Suprapubic skin (tissue), 4 donors: Measurements from ENCODE around the gene ADGRB3. TPM values are rescaled to one million over a fixed set of nuclear protein-coding genes. Genes with fewer than 3 reads are reported as not detected.

ENCODE experiments used
- DNase-seq, 2 donors: peaks; one replicate each; pipeline ENCODE4 v3.0.0-alpha.2; 2019; ENCODE audit warnings: low spot score in 2 of 2
- H3K27ac ChIP-seq: fragments of 200-600 bp; sonication (generic); one replicate; pipeline ENCODE4 v1.5.1; 2019
- H3K27me3 ChIP-seq: fragments of 200-600 bp; sonication (generic); one replicate; pipeline ENCODE4 v1.5.1; 2019
- H3K36me3 ChIP-seq: fragments of 200-600 bp; sonication (generic); one replicate; pipeline ENCODE4 v1.5.1; 2019
- H3K4me1 ChIP-seq: fragments of 200-600 bp; sonication (generic); one replicate; pipeline ENCODE4 v1.5.1; 2019
- H3K4me3 ChIP-seq: fragments of 200-600 bp; sonication (generic); one replicate; pipeline ENCODE4 v1.5.1; 2019; ENCODE audit warnings: mild to moderate bottlenecking
- H3K9me3 ChIP-seq: fragments of 200-600 bp; sonication (generic); one replicate; pipeline ENCODE4 v1.5.1; 2019
- CTCF ChIP-seq, 2 donors: fragments of 200-600 bp in 1 of 2; fragments of 450-650 bp in 1 of 2; sonication (generic) in 1 of 2; IDR thresholded peaks; one replicate each; pipeline ENCODE4 v1.5.1; 2016 to 2019; ENCODE audit warnings: antibody characterized with exemption in 2 of 2, mild to moderate bottlenecking in 1 of 2, moderate library complexity in 1 of 2
- EP300 ChIP-seq: sonication (generic); formaldehyde crosslinking; IDR thresholded peaks from one replicate; pipeline ENCODE4 v1.6.1; 2017; ENCODE audit warnings: antibody characterized with exemption
- POLR2A ChIP-seq, 2 donors: fragments of 450-650 bp; IDR thresholded peaks; one replicate each; pipeline ENCODE4 v1.6.1; 2017; ENCODE audit warnings: antibody characterized with exemption in 2 of 2, mild to moderate bottlenecking in 2 of 2, moderate library complexity in 2 of 2
- POLR2AphosphoS5 ChIP-seq, 3 donors: sonication (generic); formaldehyde crosslinking; IDR thresholded peaks; one replicate each; pipeline ENCODE4 v1.6.1; 2017; ENCODE audit warnings: antibody characterized with exemption in 3 of 3
- WGBS: methylation state at CpG from one replicate; pipeline ENCODE4 v1.1.5; 2018; 5-methylcytosine and 5-hydroxymethylcytosine counted together
- total RNA-seq, 4 donors: library from RNA; depleted of rRNA; stranded (reverse); fragments of >200 nt; gene quantifications; one replicate each; pipeline ENCODE4 v1.1.0, GENCODE V29; 2016

ADGRB3 gene
- total RNA-seq, 4 donors from 2014 or later, result 0.42 to 2.2 (median 1.3) TPM

- Histone ChIP-seq H3K36me3 (no peaks in the 10 kb centered on the region), H3K4me3 (no peak overlapping the region), H3K4me1 (no peaks in the 10 kb centered on the region), H3K27ac (no peak overlapping the region), H3K27me3 (no peaks in the 10 kb centered on the region), H3K9me3 (no peaks in the 10 kb centered on the region)
- TF ChIP-seq CTCF (IDR thresholded peaks at IDR 0.05) (no peak), EP300 (no peak), POLR2A (IDR thresholded peaks at IDR 0.05) (no peak), POLR2AphosphoS5 (IDR thresholded peaks at IDR 0.05) (no peak)
- WGBS, result 61% methylated on average over 2 of the region's 2 CpGs
- DNase-seq, result no peak
These were observed 582.3 kb downstream of the ADGRB3 start for GRCh38 chr6:69217343-69217742.

GRCh38 chr6:69220375-69220774, 585.3 kb downstream of the ADGRB3 start:
- H3K36me3 ChIP-seq, result no peaks in the 10 kb centered on the region
- no peak for DNase-seq
- no peaks in the 10 kb centered on the region for H3K4me1 ChIP-seq
- 69% methylated on average over 3 of the region's 3 CpGs for WGBS
- H3K4me3 ChIP-seq, result no peak overlapping the region
- H3K27me3 ChIP-seq, result no peaks in the 10 kb centered on the region
- TF ChIP-seq EP300, result no peak
- TF ChIP-seq POLR2A (IDR thresholded peaks at IDR 0.05), result no peak
- TF ChIP-seq CTCF (IDR thresholded peaks at IDR 0.05), result no peak
- TF ChIP-seq POLR2AphosphoS5 (IDR thresholded peaks at IDR 0.05), result no peak
- H3K9me3 ChIP-seq, result no peaks in the 10 kb centered on the region
- no peak overlapping the region for H3K27ac ChIP-seq

GRCh38 chr6:69232008-69232407, 596.9 kb downstream of the ADGRB3 start:
- Histone ChIP-seq H3K4me1 (no peaks in the 10 kb centered on the region), H3K36me3 (no peaks in the 10 kb centered on the region), H3K27ac (no peak overlapping the region), H3K4me3 (no peak overlapping the region), H3K27me3 (no peaks in the 10 kb centered on the region), H3K9me3 (no peaks in the 10 kb centered on the region)
- 63% methylated on average over 3 of the region's 3 CpGs for WGBS
- DNase-seq, result no peak
- TF ChIP-seq CTCF (IDR thresholded peaks at IDR 0.05) (no peak), EP300 (no peak), POLR2A (IDR thresholded peaks at IDR 0.05) (no peak), POLR2AphosphoS5 (IDR thresholded peaks at IDR 0.05) (no peak)

- WGBS, result 28% methylated on average over 8 of the region's 8 CpGs
- TF ChIP-seq EP300 (no peak), POLR2A (IDR thresholded peaks at IDR 0.05) (no peak), CTCF (IDR thresholded peaks at IDR 0.05) (no peak), POLR2AphosphoS5 (IDR thresholded peaks at IDR 0.05) (no peak)
- Histone ChIP-seq H3K4me1 (no peaks in the 10 kb centered on the region), H3K36me3 (no peaks in the 10 kb centered on the region), H3K9me3 (no peaks in the 10 kb centered on the region), H3K27me3 (no peaks in the 10 kb centered on the region), H3K27ac (no peak overlapping the region), H3K4me3 (no peak overlapping the region)
- DNase-seq, result no peak
These were observed 597.4 kb downstream of the ADGRB3 start for GRCh38 chr6:69232496-69232895.

GRCh38 chr6:69232911-69233448, 597.9 kb downstream of the ADGRB3 start:
- Histone ChIP-seq H3K36me3 (no peaks in the 10 kb centered on the region), H3K4me1 (no peaks in the 10 kb centered on the region), H3K27me3 (no peaks in the 10 kb centered on the region), H3K4me3 (no peak overlapping the region), H3K27ac (no peak overlapping the region), H3K9me3 (no peaks in the 10 kb centered on the region)
- WGBS, result 7% methylated on average over 28 of the region's 28 CpGs
- DNase-seq, result no peak
- TF ChIP-seq POLR2A (IDR thresholded peaks at IDR 0.05), result no peak

- no peak for TF ChIP-seq CTCF (IDR thresholded peaks at IDR 0.05)
- no peak for TF ChIP-seq POLR2AphosphoS5 (IDR thresholded peaks at IDR 0.05)
- TF ChIP-seq EP300, result no peak
- TF ChIP-seq POLR2A (IDR thresholded peaks at IDR 0.05), result no peak
- no peaks in the 10 kb centered on the region for H3K36me3 ChIP-seq
- DNase-seq, result no peak
- H3K4me3 ChIP-seq, result no peak overlapping the region
- H3K9me3 ChIP-seq, result no peaks in the 10 kb centered on the region
- no peaks in the 10 kb centered on the region for H3K27me3 ChIP-seq
- H3K27ac ChIP-seq, result no peak overlapping the region
- 38% methylated on average over 1 of the region's 1 CpG for WGBS
- H3K4me1 ChIP-seq, result no peaks in the 10 kb centered on the region
These were observed 603.0 kb downstream of the ADGRB3 start for GRCh38 chr6:69238067-69238466.
